Nephron progenitor cell (in vitro differentiated cells): Measurements from ENCODE around the gene TBX20.
"Not testable (repeated sequence)": the region's sequence is repeated elsewhere in the genome, so short reads cannot be mapped to it uniquely, and the experiment has no call there.

ENCODE experiments used
- DNase-seq: peaks from one replicate; pipeline ENCODE4 v3.0.0; 2021
- H3K27ac Mint-ChIP-seq: 2 replicates; pipeline ENCODE4 v1.8.0; 2021; ENCODE audit warnings: mild to moderate bottlenecking, moderate library complexity, mixed read lengths
- H3K27me3 Mint-ChIP-seq: 2 replicates; pipeline ENCODE4 v1.8.0; 2021; ENCODE audit warnings: mild to moderate bottlenecking, low read depth, mixed read lengths; ENCODE audit not compliant: poor library complexity
- H3K36me3 Mint-ChIP-seq: 2 replicates; pipeline ENCODE4 v1.8.0; 2021; ENCODE audit warnings: low read depth, mixed read lengths
- H3K4me1 Mint-ChIP-seq: 2 replicates; pipeline ENCODE4 v1.8.0; 2021; ENCODE audit warnings: mixed read lengths
- H3K4me3 Mint-ChIP-seq: 2 replicates; pipeline ENCODE4 v1.8.0; 2021; ENCODE audit warnings: mild to moderate bottlenecking, moderate library complexity, mixed read lengths
- H3K9me3 Mint-ChIP-seq: 2 replicates; pipeline ENCODE4 v1.8.0; 2021; ENCODE audit warnings: mild to moderate bottlenecking, moderate library complexity, mixed read lengths

The TBX20 gene

GRCh38 chr7:35167158-35167557 lies 86.7 kb downstream of the TBX20 start:
- not testable (repeated sequence) for H3K4me3 Mint-ChIP-seq, H3K27me3 Mint-ChIP-seq, H3K4me1 Mint-ChIP-seq, DNase-seq, H3K27ac Mint-ChIP-seq
- Mint-ChIP-seq H3K9me3 (peaks cover 12% of the 10 kb centered on the region), H3K36me3 (peaks cover 13% of the 10 kb centered on the region)

DNA sequence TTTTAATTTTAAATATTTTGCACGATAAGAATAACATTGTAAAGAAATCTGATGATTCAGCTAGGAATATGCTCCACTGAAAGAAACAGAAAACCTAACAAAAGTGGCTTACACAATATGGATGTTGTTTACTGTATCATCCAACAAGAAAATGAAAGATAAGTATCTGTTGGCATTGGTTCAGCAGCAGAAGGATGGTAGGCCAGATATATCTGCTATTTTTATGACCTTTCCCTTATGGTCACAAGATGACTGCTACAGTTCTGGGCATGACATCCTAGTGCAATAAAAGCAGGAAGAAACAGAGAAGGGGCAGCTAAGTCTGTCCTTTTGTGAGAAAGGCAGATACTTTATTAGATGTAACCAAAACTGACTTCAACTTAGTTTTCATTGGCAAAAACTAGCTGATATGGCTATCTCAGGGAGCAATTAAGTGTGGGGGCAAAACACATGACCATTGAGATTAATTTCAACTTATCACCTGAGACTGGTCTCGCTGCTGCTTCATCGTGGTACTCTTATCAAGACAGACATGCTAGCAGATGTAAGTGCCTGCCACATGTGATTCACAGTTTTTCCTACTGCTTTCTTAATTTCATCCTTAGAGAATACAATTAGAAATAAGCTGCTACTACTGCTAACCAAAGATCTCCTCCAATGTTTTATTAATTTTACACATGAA lies 92.7 kb downstream of the TBX20 start:
- H3K36me3 Mint-ChIP-seq, H3K27ac Mint-ChIP-seq, H3K4me3 Mint-ChIP-seq, H3K4me1 Mint-ChIP-seq, H3K27me3 Mint-ChIP-seq, H3K9me3 Mint-ChIP-seq, DNase-seq: not testable (repeated sequence)
